HG03469 (cell line): ENCODE measurements around the gene CARS2.
"Not testable (repeated sequence)": the region's sequence is repeated elsewhere in the genome, so short reads cannot be mapped to it uniquely, and the experiment has no call there.

Source experiments
- ATAC-seq: cut with Tn5 transposase; IDR thresholded peaks from one replicate; pipeline ENCODE4 v1.9.1; 2021; ENCODE audit warnings: mild to moderate bottlenecking, moderate library complexity, moderate number of reproducible peaks; ENCODE audit not compliant: unreplicated experiment

The CARS2 gene

GRCh38 chr13:110626521-110626920 is 79.4 kb downstream of the CARS2 start:
- ATAC-seq: no peak

GRCh38 chr13:110625771-110626321 is 80.1 kb downstream of the CARS2 start:
- ATAC-seq: no peak

GRCh38 chr13:110624766-110625756 is 80.9 kb downstream of the CARS2 start:
- ATAC-seq: no peak

- no peak for ATAC-seq
Measured at GRCh38 chr13:110620596-110620995, 85.3 kb downstream of the CARS2 start.

GRCh38 chr13:110618780-110619179 is 87.1 kb downstream of the CARS2 start:
- ATAC-seq: no peak

- no peak for ATAC-seq
Measured at GRCh38 chr13:110618167-110618566, 87.7 kb downstream of the CARS2 start.

- ATAC-seq: no peak
Measured at GRCh38 chr13:110617321-110618072, 88.4 kb downstream of the CARS2 start.

- peak; percentile 35 for ATAC-seq
Measured at GRCh38 chr13:110616103-110617101, 89.5 kb downstream of the CARS2 start.

GRCh38 chr13:110615322-110616102 is 90.4 kb downstream of the CARS2 start, which contains the start of gene NAXD:
TSS of gene NAXD (plus strand) at chr13:110615545. CDS start at chr13:110615602, 57 bp downstream.
- ATAC-seq: peak; percentile 54

GRCh38 chr13:110615005-110615321 is 91.0 kb downstream of the CARS2 start:
- ATAC-seq: no peak

GRCh38 chr13:110610955-110611595 is 94.8 kb downstream of the CARS2 start:
- peak; percentile 33 for ATAC-seq

GRCh38 chr13:110607675-110608224 is 98.2 kb downstream of the CARS2 start:
- ATAC-seq: no peak

- ATAC-seq: not testable (repeated sequence)
Measured at GRCh38 chr13:110606281-110606680, 99.6 kb downstream of the CARS2 start.

- no peak for ATAC-seq
Measured at GRCh38 chr13:110605132-110605531, 100.8 kb downstream of the CARS2 start.

- no peak for ATAC-seq
Measured at GRCh38 chr13:110600980-110601379, 104.9 kb downstream of the CARS2 start.

- ATAC-seq: no peak
Measured at GRCh38 chr13:110600261-110600819, 105.6 kb downstream of the CARS2 start.

GRCh38 chr13:110597041-110597689 is 108.8 kb downstream of the CARS2 start:
- ATAC-seq: no peak
